SK-N-MC (cell line): Measurements from ENCODE around the gene PPP1R12C.

ENCODE experiments used
- DNase-seq: peaks from one replicate; pipeline ENCODE4 v3.0.0-alpha.2; 2011; ENCODE audit warnings: low read depth, low spot score
- H3K27ac ChIP-seq: fragments of 200-600 bp; sonication (generic); 2 replicates; pipeline ENCODE4 v1.5.1; 2016; ENCODE audit warnings: mixed run types
- H3K36me3 ChIP-seq: fragments of 200-600 bp; sonication (generic); 2 replicates; pipeline ENCODE4 v1.6.1; 2017; ENCODE audit warnings: antibody characterized with exemption, low read length, mixed read lengths; ENCODE audit not compliant: insufficient read depth
- H3K4me3 ChIP-seq: fragments of 200-600 bp; sonication (generic); 2 replicates; pipeline ENCODE4 v1.5.1; 2016
- H3K9ac ChIP-seq: fragments of 200-600 bp; sonication (generic); 2 replicates; pipeline ENCODE4 v1.8.0; 2017; ENCODE audit warnings: mixed run types, mixed read lengths; ENCODE audit not compliant: insufficient read length
- H3K9me3 ChIP-seq: fragments of 200-600 bp; sonication (generic); 2 replicates; pipeline ENCODE4 v1.6.1; 2017; ENCODE audit warnings: low read depth, mild to moderate bottlenecking, antibody characterized with exemption, low read length, moderate library complexity, mixed read lengths
- EZH2 ChIP-seq: fragments of 200-600 bp; sonication (generic); IDR thresholded peaks from one replicate; pipeline ENCODE4 v1.6.1; 2017; ENCODE audit warnings: antibody characterized with exemption
- FOXP2 ChIP-seq: optimal IDR thresholded peaks from 2 replicates; pipeline ENCODE3; 2011; ENCODE audit warnings: mild to moderate bottlenecking, moderate library complexity; ENCODE audit not compliant: insufficient read depth; ENCODE audit errors: extremely low read length, control extremely low read depth
- POLR2AphosphoS5 ChIP-seq: IDR thresholded peaks from 2 replicates; pipeline ENCODE4 v1.6.1; 2012; ENCODE audit warnings: mild to moderate bottlenecking, low read depth, low read length, borderline replicate concordance

The PPP1R12C gene

DNA sequence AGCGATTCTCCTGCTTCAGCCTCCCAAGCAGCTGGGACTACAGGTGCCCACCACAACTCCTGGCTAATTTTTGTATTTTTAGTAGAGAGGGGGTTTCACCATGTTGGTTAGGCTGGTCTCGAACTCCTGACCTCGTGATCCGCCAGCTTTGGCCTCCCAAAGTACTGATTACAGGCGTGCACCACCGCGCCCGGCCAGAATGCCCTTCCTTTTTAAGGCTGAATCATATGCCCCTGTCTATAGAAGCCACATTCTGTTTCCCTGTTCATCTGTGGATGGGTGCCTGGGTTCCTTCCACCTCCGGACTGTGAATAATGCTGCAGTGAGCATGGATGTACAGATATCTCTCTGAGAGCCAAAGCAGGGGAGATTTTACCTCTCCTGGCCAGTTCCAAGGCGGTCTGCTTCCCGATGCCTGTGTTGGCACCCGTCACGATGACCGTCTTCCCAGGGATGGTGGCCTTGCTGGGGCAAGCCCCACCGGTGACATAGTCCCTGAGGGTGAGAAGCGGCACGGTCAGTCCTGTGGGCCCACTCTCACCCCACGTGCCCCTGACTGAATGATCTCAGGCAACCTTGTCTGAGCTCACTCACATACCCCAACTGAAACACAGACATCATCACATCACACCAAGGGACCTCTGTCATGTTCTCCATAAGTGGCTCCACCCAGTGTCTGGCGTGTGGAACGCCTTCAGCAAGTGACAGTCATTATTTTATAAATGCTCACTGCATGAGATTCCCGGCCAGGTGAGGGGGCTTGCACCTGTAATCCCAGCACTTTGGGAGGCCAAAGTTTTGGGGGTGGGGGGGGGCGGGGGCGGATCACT lies 58.4 kb downstream of the PPP1R12C start:
- DNase-seq, result no peak
- H3K36me3 ChIP-seq, result peaks cover 37% of the 10 kb centered on the region
- no peak overlapping the region for H3K4me3 ChIP-seq
- H3K9me3 ChIP-seq, result no peaks in the 10 kb centered on the region
- H3K27ac ChIP-seq, result no peak overlapping the region
- H3K9ac ChIP-seq, result no peak overlapping the region
- TF ChIP-seq EZH2 (no peak), POLR2AphosphoS5 (no peak), FOXP2 (no peak)

DNA sequence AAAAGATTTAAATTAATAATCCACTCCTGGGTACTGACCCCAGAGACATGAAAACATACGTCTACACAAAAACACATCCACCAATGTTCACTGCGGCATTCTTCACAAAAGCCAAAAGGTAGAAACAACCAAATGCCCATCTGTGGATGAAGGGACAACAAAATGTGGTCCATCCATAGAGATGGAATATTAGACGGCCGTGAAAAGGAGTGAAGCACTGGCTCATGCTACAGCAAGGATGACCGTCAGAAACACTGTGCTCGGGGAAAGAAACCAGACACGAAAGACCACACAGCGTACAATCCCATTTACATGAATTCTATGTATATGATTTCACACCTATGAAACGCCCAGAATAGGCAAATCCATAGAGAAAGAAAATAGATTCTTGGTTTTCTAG lies 60.6 kb downstream of the PPP1R12C start:
- no peaks in the 10 kb centered on the region for H3K9me3 ChIP-seq
- H3K36me3 ChIP-seq, result peaks cover 49% of the 10 kb centered on the region
- H3K27ac ChIP-seq, result no peak overlapping the region
- TF ChIP-seq FOXP2 (no peak), EZH2 (no peak), POLR2AphosphoS5 (no peak)
- H3K4me3 ChIP-seq, result no peak overlapping the region
- no peak overlapping the region for H3K9ac ChIP-seq
- no peak for DNase-seq

DNA sequence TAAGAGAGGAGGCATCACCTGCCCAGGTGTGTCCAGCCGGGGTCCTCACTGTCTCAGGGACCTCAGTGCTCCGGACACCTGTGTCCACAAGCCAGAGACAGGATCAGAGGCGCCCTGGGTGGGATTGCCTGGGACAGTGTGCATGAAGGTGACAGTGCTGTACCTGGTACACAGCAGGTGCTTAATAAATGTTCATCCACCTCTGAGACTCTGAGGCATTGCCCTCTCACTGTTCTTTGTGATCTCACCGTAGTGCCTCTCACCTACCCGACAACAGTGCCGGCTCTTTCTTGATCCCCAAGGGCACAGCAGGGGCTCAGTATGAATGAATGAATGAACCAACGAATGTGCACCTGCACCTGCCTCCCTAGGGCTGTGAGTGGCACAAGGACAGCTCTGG lies 63.7 kb downstream of the PPP1R12C start:
- Histone ChIP-seq H3K9me3 (no peaks in the 10 kb centered on the region), H3K36me3 (peaks cover 56% of the 10 kb centered on the region), H3K9ac (no peak overlapping the region), H3K27ac (no peak overlapping the region), H3K4me3 (no peak overlapping the region)
- no peak for DNase-seq
- TF ChIP-seq POLR2AphosphoS5 (no peak), EZH2 (no peak), FOXP2 (no peak)

DNA sequence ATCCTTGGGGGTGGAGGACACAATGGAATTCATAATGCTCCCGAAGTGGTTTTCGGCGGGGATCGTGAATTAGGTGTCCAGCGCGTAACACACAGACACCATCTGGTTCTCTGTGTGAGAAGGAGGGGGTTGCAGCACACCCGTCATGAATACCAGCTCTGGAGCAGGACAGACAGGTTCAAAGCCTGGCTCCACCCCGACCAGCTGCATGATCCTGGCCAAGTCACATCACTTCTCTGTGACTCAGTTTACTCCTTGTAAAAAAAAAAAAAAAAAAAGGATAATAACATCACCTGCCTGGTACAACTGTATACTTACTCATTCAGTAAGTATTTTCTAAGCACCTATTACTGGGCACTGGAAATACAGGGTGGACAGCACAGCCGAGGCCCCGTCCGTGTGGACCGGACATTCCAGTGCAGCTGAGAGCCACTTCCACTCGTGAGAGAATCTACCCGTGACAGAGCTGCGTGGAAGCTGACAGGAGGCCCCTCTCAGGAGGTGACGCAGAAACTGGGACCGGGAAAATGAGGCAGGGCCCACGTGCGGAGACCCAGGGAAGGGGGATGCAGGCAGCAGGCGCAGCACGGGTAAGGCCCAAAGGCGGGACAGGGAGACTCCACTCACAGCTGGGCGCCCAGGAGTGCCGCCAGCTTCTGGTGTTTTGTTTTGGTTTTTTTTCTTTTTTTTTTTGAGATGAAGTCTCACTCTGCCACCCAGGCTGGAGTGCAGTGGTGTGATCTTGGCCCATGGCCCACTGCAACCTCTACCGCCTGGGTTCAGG lies 66.5 kb downstream of the PPP1R12C start:
- H3K36me3 ChIP-seq, result peaks cover 58% of the 10 kb centered on the region; the same call in 1 of the 2 replicates
- H3K27ac ChIP-seq, result no peak overlapping the region
- no peak overlapping the region for H3K9ac ChIP-seq
- DNase-seq, result no peak
- H3K4me3 ChIP-seq, result no peak overlapping the region
- TF ChIP-seq EZH2, result no peak
- TF ChIP-seq POLR2AphosphoS5, result no peak
- no peak for TF ChIP-seq FOXP2
- no peaks in the 10 kb centered on the region for H3K9me3 ChIP-seq

DNA sequence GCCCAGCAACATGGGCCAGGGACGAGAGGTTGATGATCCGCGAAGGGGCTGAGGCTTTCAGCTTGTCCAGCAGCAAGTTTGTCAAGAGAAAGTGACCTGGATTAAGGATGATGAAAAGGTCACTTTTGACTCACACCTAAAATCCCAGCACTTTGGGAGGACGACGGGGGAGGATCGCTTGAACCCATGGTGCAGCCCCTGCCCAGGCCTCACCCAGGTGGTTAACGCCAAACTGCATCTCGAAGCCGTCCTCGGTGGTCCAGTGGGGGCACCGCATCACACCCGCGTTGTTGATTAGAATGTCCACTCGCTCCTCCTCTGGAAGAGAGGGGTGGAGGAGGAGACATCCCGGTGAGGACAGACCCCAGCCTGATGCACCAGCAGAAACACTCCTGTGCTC lies 69.0 kb downstream of the PPP1R12C start:
- Histone ChIP-seq H3K27ac (no peak overlapping the region), H3K4me3 (no peak overlapping the region), H3K9me3 (no peaks in the 10 kb centered on the region), H3K36me3 (peaks cover 58% of the 10 kb centered on the region), H3K9ac (no peak overlapping the region)
- DNase-seq, result no peak
- TF ChIP-seq FOXP2, result no peak
- TF ChIP-seq EZH2, result no peak
- no peak for TF ChIP-seq POLR2AphosphoS5

DNA sequence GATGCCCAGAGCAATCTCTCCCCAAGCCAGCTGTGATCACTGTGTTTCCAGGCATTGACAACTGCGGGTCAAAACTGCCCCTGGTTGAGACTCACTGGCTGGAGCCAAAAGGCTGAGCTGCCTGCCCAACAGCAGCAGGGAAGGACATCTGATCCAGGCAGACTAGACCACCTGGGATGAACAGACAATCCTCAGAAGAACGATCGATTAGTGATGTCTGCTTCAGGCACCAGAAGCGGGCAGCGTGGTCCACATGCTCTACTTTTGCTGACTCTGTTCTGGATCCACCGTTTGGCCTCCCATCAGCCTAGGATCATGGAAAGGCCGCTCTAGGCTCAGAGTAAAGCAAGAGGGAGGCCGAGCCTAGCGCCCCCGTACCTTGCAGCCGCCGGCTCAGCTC lies 69.5 kb downstream of the PPP1R12C start:
- Histone ChIP-seq H3K9ac (no peak overlapping the region), H3K9me3 (no peaks in the 10 kb centered on the region), H3K36me3 (peaks cover 55% of the 10 kb centered on the region), H3K4me3 (no peak overlapping the region), H3K27ac (no peak overlapping the region)
- no peak for TF ChIP-seq POLR2AphosphoS5
- TF ChIP-seq EZH2, result no peak
- no peak for TF ChIP-seq FOXP2
- no peak for DNase-seq

DNA sequence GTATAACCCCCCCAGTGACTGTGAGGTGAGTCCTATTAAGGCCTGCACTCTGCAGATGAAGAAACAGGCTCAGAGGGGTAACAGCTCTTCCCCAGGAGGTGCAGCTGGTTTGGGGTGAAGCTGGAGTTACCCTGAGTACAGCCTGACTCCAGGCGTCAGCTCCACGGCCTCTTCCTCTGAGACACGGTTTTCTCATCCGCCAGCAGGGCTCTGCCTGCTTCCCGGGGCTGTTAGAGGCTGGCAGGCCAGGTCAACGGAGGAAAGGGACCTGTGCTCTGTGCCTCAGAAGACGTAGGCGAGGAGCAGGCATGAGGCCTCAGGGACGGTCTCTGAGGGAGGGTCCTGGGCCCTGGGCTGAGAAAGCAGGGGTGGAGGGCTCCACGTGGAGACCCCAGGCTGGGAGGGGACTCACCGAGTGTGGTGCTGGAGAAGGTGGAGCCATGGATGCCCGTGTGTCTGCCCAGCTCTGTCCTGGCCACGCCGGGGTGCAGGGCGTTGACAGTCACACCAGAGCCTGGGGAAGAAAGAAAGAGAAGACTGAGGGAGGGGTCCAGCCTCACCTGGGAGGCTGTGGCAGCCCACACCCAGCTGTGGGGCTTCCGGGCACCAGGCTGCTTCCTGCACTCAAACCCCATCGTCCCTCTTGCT lies 70.3 kb downstream of the PPP1R12C start:
- no peak for DNase-seq
- Histone ChIP-seq H3K9ac (no peak overlapping the region), H3K36me3 (peaks cover 52% of the 10 kb centered on the region), H3K9me3 (no peaks in the 10 kb centered on the region), H3K27ac (no peak overlapping the region), H3K4me3 (no peak overlapping the region)
- TF ChIP-seq POLR2AphosphoS5 (no peak), FOXP2 (no peak), EZH2 (no peak)

DNA sequence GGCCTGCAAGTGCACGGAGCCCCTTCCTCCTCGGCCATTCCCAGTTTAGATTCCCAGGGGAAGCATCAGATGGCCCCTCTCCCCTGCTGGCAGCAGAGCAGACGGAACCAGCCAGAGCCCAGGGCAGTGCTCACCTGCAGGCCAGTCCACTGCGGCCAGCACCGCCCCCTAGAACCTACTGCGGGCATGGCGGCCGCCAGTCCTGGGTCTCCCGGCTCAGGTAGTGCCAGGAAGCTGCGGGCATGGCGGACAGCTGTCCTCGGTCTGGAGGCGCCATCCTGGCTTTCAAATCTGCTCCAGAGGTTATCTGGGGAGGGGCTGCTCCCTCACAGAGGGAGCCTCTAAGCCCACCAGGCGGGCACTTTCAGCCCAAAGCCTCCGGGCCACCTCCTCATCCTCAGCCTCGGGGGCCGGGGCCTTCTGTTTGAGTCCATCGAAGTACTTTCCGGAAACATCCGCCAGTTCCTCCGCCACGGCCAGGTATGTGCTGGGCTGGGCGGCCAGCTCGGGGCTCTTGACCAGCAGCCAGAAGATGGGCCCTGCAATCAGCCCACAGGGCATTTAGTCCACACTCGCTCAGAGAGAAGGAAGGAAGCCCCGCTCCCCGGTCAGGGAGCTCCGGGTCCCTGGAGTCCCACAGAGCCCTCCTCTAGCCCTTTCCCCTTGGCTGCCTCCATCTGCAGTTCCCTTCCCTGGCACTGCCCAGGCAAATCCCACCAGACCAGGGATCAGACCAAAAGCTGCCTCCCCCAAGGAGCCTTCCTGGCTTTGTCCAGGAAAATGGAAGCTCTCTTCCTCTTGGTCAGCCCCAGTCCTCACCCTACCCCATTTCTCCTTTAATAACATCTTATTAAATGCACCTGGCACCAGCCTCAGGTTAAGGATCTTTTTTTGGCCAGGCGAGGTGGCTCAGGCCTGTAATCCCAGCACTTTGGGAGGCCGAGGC lies 72.4 kb downstream of the PPP1R12C start:
- DNase-seq, result no peak
- Histone ChIP-seq H3K9me3 (no peaks in the 10 kb centered on the region), H3K4me3 (no peak overlapping the region), H3K36me3 (peaks cover 41% of the 10 kb centered on the region), H3K27ac (no peak overlapping the region), H3K9ac (no peak overlapping the region)
- TF ChIP-seq FOXP2 (no peak), POLR2AphosphoS5 (no peak), EZH2 (no peak)
